HepG2 (cell line): ENCODE results near the gene SPC24.

Experiments
- ATF5 ChIP-seq: sonication (generic); formaldehyde crosslinking; IDR thresholded peaks from 2 replicates; pipeline ENCODE4 v1.4.0; 2020; ENCODE audit warnings: mild to moderate bottlenecking, low read depth, missing genetic modification reagents
- CTCF ChIP-seq: sonication (generic); formaldehyde crosslinking; IDR thresholded peaks from 2 replicates; pipeline ENCODE4 v1.5.0; 2020; ENCODE audit warnings: mild to moderate bottlenecking, missing genetic modification reagents, moderate library complexity
- ESRRA ChIP-seq: sonication (generic); formaldehyde crosslinking; IDR thresholded peaks from 2 replicates; pipeline ENCODE4 v1.5.1; 2020; ENCODE audit warnings: mild to moderate bottlenecking, low read depth, missing genetic modification reagents
- ETV6 ChIP-seq: sonication (generic); formaldehyde crosslinking; conservative IDR thresholded peaks from 2 replicates; pipeline ENCODE4 v1.4.0; 2020; ENCODE audit warnings: missing genetic modification reagents

DNA sequence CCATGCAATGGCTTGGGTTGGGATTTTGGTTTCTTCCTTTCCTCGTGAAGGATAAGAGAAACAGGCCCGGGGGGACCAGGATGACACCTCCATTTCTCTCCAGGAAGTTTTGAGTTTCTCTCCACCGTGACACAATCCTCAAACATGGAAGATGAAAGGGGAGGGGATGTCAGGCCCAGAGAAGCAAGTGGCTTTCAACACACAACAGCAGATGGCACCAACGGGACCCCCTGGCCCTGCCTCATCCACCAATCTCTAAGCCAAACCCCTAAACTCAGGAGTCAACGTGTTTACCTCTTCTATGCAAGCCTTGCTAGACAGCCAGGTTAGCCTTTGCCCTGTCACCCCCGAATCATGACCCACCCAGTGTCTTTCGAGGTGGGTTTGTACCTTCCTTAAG lies 24.1 kb downstream of the SPC24 start:
- no peak for TF ChIP-seq ETV6 (CRISPR knock-in tag)
- TF ChIP-seq CTCF: no peak
- no peak for TF ChIP-seq ATF5 (CRISPR knock-in tag)
- TF ChIP-seq ESRRA (CRISPR knock-in tag): no peak
